Measurements from ENCODE around the gene RHBDL1.

Gene RHBDL1

DNA sequence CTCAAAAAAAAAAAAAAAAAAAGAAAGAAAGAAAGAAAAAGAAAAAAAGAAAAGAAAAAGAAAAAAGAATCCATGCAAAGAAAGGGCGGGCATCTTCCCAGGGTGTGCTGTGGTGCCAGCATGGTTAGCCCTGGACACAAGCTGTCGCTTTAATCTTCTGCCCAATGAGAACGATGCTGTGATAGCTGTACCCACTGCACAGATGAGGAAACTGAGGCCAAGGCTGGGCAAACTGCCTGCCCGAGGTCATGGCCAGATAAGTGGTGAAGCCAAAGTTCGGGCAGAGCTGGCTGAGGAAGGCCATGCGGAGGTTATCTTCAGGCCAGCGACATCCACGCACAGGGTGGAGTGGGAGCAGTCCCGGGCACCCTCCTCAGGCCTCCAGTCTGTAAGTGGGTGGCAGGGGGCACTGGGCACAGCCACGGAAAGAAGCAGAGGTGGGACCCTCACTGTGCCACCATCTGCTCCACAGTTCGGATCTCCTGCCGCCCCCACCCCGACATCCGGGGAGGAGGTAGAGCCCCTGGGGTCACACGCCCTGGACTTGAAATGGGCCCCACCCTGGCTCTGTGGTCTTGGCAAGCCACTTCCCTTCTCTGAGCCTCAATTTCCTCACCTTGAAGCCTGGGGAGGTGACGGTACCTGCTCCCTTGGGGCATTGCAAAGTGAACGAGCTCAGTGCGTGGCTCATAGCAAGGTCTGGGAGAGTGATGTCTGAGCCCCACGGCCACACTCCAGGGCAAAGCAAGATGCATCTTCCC is 23.6 kb downstream of the RHBDL1 start:
- in situ Hi-C loops (cut with HindIII; ENCODE audit: low sequenced_read_pairs), result no loop called here

GRCh38 chr16:700684-701584 is 25.5 kb downstream of the RHBDL1 start:
- in situ Hi-C loops (cut with HindIII; ENCODE audit: low sequenced_read_pairs), result no loop called here

GRCh38 chr16:702341-702740 is 26.9 kb downstream of the RHBDL1 start:
- in situ Hi-C loops (cut with HindIII; ENCODE audit: low sequenced_read_pairs), result no loop called here

DNA sequence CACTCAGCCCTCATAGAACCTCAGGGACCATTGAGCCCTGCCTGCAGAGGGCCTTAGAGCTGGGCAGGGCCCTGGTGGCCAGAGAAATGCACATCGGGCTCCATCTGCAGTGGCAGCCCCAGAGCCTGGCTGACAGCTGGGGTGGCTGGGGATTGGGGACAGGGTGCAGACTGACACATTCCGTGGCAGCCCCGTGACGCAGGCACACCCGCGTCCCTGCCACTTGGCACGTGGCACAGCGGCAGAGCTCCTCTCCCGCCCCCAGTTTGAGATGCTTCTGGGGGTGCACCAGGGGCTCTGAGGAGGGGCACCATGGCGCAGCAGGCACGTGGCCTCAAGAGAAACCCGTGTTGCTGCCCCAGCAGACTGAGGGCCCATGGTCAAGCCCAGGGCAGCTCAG is 27.9 kb downstream of the RHBDL1 start:
- in situ Hi-C loops (cut with HindIII; ENCODE audit: low sequenced_read_pairs), result no loop called here

DNA sequence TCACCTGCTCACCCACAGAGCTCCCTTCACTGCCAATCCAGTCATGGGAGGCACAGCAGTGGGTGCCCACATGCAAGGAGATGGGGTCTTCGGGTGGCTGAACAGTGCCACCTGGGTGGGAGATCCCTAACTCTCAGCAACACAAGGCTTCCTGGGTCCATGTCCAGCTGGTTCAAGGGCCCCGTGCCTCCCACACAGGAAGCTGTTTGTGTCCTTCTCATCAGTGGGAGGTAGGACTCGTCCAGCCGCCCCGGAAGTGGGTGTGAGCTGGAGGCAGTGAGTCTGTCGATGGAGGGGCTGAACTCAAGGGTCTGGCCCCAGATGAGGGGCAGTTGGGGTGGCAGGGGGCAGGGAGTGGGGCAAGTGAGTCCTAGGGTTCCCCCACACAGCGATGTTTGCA is 28.6 kb downstream of the RHBDL1 start:
- in situ Hi-C loops (cut with HindIII; ENCODE audit: low sequenced_read_pairs), result no loop called here

DNA sequence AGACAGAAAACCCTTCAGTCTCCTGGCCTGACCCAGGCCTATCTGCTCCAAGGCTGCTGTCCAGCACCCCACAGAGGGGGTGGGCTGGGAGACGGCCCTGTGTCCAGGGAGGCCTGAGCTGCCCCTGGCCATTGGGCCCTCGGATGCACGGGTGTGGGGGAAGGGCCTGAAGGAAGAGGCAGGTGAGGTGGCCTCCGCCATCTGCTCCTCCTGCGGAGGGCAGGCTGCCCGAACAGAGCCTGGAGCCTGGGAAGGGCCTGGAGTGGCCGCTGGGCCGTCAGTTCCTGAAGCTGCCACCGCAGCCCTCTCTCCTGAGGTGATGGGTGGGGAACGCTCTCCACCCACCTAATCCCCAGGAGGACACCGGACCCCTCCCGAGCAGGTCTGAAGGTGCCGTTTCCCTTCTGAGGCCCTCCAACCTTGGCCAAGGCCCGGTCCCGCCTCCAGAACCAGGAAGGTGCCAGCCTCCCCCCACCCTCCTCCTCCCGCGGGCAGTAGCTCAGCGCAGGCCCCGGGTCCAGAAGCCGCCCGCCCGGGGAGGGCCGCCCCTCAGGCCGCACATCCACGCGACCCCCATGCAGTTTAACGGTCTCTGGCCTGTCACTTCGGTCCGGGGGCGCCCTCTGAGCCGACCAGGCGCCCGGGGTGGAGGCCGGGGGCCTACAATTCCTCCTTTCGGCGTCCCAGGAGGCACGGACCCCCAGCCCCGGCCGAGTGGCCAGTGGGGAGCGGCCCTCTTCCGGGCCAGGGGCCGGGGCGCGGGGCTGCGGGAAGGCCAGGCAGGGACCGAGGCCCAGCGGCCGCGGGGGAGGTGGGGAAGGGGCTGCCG is 29.3 kb downstream of the RHBDL1 start:
- in situ Hi-C loops (cut with HindIII; ENCODE audit: low sequenced_read_pairs), result no loop called here

GRCh38 chr16:705431-706188 is 30.1 kb downstream of the RHBDL1 start, which contains the start of gene FBXL16:
Gene FBXL16 (minus strand): TSS chr16:705801. CDS start chr16:697405, 8,396 bp downstream.
- in situ Hi-C loops (cut with HindIII; ENCODE audit: low sequenced_read_pairs), result no loop called here

DNA sequence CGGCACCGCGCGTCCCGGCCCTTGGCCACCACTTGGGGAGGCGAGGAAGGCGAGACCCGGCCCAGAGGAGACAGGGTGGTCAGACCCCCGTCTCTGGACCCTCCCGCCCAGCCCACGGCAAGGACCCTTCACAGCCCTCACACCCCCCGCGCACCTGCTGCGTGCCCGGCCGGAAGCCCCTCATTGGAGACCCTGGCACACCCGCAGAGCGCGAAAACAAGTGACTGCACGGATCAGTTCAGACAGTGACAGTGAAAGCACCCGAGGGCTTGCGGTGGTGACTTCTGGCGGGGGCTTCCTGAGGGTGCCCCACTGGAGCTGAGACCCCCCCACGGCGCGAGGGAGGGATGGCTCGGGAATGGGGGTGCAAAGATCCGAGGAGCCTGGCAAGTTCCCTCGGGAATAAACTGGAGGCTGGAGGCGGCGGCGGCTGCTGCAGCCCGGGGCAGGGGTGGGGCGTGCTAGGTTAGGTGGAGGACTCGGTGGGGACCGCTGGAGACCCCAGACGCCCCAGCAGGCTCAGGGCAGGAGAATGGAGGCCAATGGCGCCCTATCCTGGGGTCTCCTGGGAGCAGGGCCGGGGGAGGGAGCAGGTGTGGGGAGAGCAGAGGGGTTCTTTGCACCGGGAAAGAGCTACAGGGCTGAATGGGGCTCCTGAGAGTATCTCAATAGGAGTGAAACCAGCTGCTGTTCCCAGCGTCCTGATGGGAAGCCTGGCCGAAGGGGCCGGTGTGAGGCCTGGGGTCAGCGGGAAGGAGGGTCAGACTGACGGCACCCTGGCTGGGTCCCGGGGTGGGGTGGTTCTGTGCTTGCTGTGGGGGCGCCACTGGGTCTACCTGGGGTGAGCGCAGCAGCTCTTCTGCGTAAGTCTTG is 31.0 kb downstream of the RHBDL1 start:
- in situ Hi-C loops (cut with HindIII; ENCODE audit: low sequenced_read_pairs), result no loop called here

DNA sequence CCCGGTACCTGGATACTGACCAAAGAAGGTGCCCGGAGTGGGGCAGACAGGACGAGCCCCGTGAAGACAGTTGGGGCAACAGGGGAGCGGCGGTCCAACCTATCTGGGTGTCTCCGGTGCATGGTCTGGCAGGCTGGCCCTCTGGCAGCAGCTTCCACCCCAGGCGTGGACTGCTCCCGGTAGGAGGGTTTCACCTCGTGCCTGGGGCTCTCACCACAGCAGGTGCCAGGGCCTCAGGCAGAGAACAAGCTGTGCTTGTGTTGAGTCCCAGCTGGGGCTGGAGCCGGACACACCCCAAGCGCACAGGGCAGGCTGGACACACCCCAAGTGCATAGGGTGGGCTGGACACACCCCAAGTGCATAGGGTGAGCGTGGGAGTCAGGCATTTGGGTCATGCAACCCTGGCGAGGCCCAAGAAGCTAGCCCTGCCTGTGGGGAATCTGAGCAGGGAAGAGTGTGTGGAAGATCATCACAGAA is 31.6 kb downstream of the RHBDL1 start:
- in situ Hi-C loops (cut with HindIII; ENCODE audit: low sequenced_read_pairs), result no loop called here

DNA sequence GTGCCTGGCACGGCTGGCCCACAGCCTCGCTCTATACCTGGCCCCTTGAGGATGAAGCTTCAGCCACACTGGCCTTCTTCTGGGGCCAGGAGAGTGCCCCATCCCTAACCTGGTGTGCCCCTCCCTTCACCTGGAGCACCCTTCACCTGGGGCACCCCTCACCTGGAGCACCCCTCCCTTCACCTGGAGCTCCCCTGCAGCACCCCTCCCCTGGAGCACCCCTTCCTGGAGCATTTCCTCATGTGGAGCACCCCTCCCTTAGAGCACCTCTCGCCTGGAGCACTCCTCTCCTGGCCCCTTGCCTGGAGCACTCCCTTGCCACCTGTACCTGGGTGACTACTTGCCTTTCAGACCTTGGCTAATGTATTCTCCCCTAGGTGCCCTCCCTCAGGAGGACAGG is 32.5 kb downstream of the RHBDL1 start:
- in situ Hi-C loops (cut with HindIII; ENCODE audit: low sequenced_read_pairs), result no loop called here

- in situ Hi-C loops (cut with HindIII; ENCODE audit: low sequenced_read_pairs), result no loop called here
Observed at GRCh38 chr16:708959-709358, 33.5 kb downstream of the RHBDL1 start.

- in situ Hi-C loops (cut with HindIII; ENCODE audit: low sequenced_read_pairs), result loop anchor here (5.0 to 10.0 kb wide), 2 partner anchors 55 to 267 kb away; no protein-coding TSS in a partner anchor
Observed at GRCh38 chr16:709566-710499, 34.4 kb downstream of the RHBDL1 start.

DNA sequence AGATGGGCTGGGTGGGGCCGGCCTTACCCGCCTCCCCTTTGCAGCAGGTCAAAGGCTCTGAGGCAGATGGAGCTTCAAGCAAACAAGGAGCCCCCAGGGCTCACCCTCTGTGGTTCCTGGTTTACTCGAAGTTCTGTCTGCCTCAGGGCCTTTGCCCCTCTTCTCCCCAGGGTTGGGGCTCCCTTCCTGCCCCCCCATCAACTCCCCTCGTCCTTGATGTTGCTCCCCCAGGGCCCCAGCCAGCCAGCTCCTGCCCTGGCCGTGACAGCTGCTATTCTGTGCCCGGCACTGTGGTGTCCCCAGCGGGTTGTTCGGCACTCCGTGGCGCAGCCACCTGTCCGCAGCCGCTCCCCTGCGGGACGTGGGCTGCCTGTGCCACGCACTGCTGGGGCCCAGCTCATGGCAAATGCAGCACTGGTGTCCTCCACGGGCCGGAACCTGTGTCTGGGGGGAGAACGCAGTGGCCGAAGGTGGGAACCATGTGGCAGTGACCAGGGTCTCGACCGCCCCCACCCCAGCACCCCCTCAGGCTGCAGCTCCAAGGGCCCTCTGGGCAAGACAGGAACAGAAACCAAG is 35.1 kb downstream of the RHBDL1 start:
- in situ Hi-C loops (cut with HindIII; ENCODE audit: low sequenced_read_pairs), result loop anchor here (5.0 to 10.0 kb wide), 2 partner anchors 56 to 267 kb away; no protein-coding TSS in a partner anchor

DNA sequence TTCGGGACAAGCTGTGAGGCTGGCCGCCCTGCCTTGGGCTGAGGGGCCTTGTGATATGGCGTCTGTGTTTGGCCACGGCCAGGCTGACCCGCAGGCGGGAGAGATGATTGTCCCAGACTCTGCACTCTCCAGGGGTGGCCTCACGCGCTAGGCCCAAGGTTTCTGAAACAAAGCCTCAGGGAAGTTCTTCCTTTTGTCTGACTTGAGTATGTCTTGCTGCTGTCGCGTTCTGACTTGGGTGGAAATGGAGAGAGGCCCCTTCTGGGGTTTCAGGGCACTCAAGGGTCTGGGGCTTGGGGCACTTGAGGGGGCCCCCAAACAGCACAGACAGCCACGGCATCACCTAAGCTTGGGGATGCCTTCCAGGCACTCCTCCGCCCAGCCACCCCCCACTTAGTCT is 35.6 kb downstream of the RHBDL1 start:
- in situ Hi-C loops (cut with HindIII; ENCODE audit: low sequenced_read_pairs), result loop anchor here (5.0 to 10.0 kb wide), 2 partner anchors 56 to 266 kb away; no protein-coding TSS in a partner anchor

DNA sequence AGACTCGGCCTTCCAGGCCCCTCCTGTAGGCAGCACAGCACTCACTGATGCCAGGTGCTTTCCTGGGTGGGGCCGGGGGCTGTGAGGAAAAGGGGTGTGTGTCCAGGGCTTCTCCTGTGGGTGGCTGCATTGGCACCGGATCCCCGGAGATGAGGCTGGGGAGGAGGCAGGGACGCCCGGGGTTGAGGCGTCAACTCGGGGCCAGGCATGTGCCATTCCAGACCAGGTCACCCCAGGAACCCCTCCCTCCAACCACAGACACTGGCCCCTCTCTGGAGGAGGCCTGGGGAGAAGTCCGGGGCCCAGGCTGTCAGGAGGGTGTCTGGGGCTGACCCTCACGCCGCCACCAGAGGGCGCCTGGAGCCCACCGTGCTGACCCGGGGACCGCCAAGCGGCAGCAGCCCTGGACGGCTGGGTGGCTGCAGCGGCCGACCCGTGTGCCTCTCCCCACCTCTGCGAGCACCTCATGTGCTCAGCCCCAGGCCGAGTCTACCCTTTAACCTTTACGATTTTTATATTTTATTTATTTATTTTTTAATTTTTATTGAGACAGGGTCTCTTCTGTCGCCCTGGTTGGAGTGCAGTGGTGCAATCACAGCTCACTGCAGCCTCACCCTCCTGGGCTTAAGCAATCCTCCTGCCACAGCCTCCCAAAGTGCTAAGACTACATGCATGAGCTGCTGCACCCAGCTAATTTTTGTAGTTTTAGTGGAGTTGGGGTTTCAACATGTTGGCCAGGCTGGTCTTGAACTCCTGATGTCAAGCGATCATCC is 36.3 kb downstream of the RHBDL1 start:
- in situ Hi-C loops (cut with HindIII; ENCODE audit: low sequenced_read_pairs), result loop anchor here (5.0 to 10.0 kb wide), 2 partner anchors 57 to 266 kb away; no protein-coding TSS in a partner anchor

DNA sequence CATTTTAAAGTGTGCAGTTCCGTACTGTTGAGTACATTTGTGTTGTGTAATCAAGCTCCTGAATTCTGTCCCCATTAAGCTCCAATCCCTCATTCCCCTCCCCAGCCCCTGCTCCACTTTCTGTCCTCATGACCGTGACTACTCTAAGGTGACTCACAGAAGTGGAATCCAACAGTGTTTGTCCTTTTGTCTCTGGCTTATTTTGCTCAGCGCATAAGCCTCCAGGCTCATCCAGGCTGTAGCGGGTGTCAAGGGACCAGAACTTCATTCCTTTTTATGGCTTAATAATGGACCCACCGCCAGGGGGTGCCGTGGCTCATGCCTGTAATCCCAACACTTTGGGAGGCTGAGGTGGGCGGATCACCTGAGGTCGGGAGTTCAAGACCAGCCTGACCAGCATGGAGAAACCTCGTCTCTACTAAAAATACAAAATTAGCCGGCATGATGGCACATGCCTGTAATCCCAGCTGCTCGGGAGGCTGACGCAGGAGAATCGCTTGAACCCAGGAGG is 37.3 kb downstream of the RHBDL1 start:
- in situ Hi-C loops (cut with HindIII; ENCODE audit: low sequenced_read_pairs), result loop anchor here (5.0 to 10.0 kb wide), 2 partner anchors 58 to 265 kb away; no protein-coding TSS in a partner anchor

Data from endothelial cell of hepatic sinusoid (primary cell).